ENCODE results near the gene TMEM14A.

Gene TMEM14A

GRCh38 chr6:52689857-52690256, 18.9 kb downstream of the TMEM14A start:
- Histone ChIP-seq H3K27me3 (ENCODE audit: low read depth, low read length) (no peaks in the 10 kb centered on the region), H4K20me1 (ENCODE audit: insufficient read depth, low read length) (no peaks in the 10 kb centered on the region), H3K4me2 (ENCODE audit: low read length) (no peak overlapping the region), H3K4me3 (ENCODE audit: low read length) (no peak overlapping the region), H3K9me3 (ENCODE audit: insufficient read depth, low read length) (no peaks in the 10 kb centered on the region), H3K36me3 (replicated peaks; ENCODE audit: low read depth, low read length) (peaks cover 2% of the 10 kb centered on the region), H3K27ac (ENCODE audit: low read length) (no peak overlapping the region), H3K79me2 (ENCODE audit: low read length) (no peaks in the 10 kb centered on the region), H3K4me1 (ENCODE audit: low read length) (peaks cover 13% of the 10 kb centered on the region), H2AFZ (ENCODE audit: low read depth, low read length) (no peak overlapping the region), H3K9ac (ENCODE audit: low read length) (no peak overlapping the region)
- TF ChIP-seq CTCF (IDR thresholded peaks at IDR 0.05; ENCODE audit: low read depth, low read length) (no peak), EZH2phosphoT487 (IDR thresholded peaks at IDR 0.05; ENCODE audit: low read depth) (no peak)

GRCh38 chr6:52691718-52692117, 20.8 kb downstream of the TMEM14A start:
- H3K9me3 ChIP-seq (ENCODE audit: insufficient read depth, low read length) = no peaks in the 10 kb centered on the region
- H3K4me3 ChIP-seq (ENCODE audit: low read length) = no peak overlapping the region
- no peak overlapping the region for H2AFZ ChIP-seq (ENCODE audit: low read depth, low read length)
- no peak overlapping the region for H3K27ac ChIP-seq (ENCODE audit: low read length)
- H3K79me2 ChIP-seq (ENCODE audit: low read length) = no peaks in the 10 kb centered on the region
- H3K9ac ChIP-seq (ENCODE audit: low read length) = no peak overlapping the region
- no peaks in the 10 kb centered on the region for H4K20me1 ChIP-seq (ENCODE audit: insufficient read depth, low read length)
- no peak for TF ChIP-seq EZH2phosphoT487 (IDR thresholded peaks at IDR 0.05; ENCODE audit: low read depth)
- no peak for TF ChIP-seq CTCF (IDR thresholded peaks at IDR 0.05; ENCODE audit: low read depth, low read length)
- no peaks in the 10 kb centered on the region for H3K36me3 ChIP-seq (replicated peaks; ENCODE audit: low read depth, low read length)
- H3K27me3 ChIP-seq (ENCODE audit: low read depth, low read length) = no peaks in the 10 kb centered on the region
- H3K4me1 ChIP-seq (ENCODE audit: low read length) = peaks cover 13% of the 10 kb centered on the region
- no peak overlapping the region for H3K4me2 ChIP-seq (ENCODE audit: low read length)

GRCh38 chr6:52693773-52694172, 22.9 kb downstream of the TMEM14A start:
- Histone ChIP-seq H3K9ac (ENCODE audit: low read length) (no peak overlapping the region), H3K4me2 (ENCODE audit: low read length) (no peak overlapping the region), H3K27me3 (ENCODE audit: low read depth, low read length) (0 out of 2 replicates have a peak, but pooled peaks cover 3% of the 10 kb centered on the region), H3K4me3 (ENCODE audit: low read length) (no peak overlapping the region), H3K9me3 (ENCODE audit: insufficient read depth, low read length) (no peaks in the 10 kb centered on the region), H3K4me1 (ENCODE audit: low read length) (peaks cover 13% of the 10 kb centered on the region), H2AFZ (ENCODE audit: low read depth, low read length) (no peak overlapping the region), H3K36me3 (replicated peaks; ENCODE audit: low read depth, low read length) (no peaks in the 10 kb centered on the region), H3K79me2 (ENCODE audit: low read length) (no peaks in the 10 kb centered on the region), H3K27ac (ENCODE audit: low read length) (no peak overlapping the region), H4K20me1 (ENCODE audit: insufficient read depth, low read length) (no peaks in the 10 kb centered on the region)
- TF ChIP-seq CTCF (IDR thresholded peaks at IDR 0.05; ENCODE audit: low read depth, low read length) (no peak), EZH2phosphoT487 (IDR thresholded peaks at IDR 0.05; ENCODE audit: low read depth) (no peak)

GRCh38 chr6:52694404-52694803, 23.5 kb downstream of the TMEM14A start:
- TF ChIP-seq EZH2phosphoT487 (IDR thresholded peaks at IDR 0.05; ENCODE audit: low read depth) (no peak), CTCF (IDR thresholded peaks at IDR 0.05; ENCODE audit: low read depth, low read length) (no peak)
- Histone ChIP-seq H3K36me3 (replicated peaks; ENCODE audit: low read depth, low read length) (no peaks in the 10 kb centered on the region), H3K9ac (ENCODE audit: low read length) (no peak overlapping the region), H3K79me2 (ENCODE audit: low read length) (no peaks in the 10 kb centered on the region), H3K4me3 (ENCODE audit: low read length) (no peak overlapping the region), H3K27ac (ENCODE audit: low read length) (no peak overlapping the region), H2AFZ (ENCODE audit: low read depth, low read length) (no peak overlapping the region), H3K4me2 (ENCODE audit: low read length) (no peak overlapping the region), H4K20me1 (ENCODE audit: insufficient read depth, low read length) (no peaks in the 10 kb centered on the region), H3K27me3 (ENCODE audit: low read depth, low read length) (0 out of 2 replicates have a peak, but pooled peaks cover 3% of the 10 kb centered on the region), H3K9me3 (ENCODE audit: insufficient read depth, low read length) (no peaks in the 10 kb centered on the region), H3K4me1 (ENCODE audit: low read length) (peaks cover 13% of the 10 kb centered on the region)

Measured in OCI-LY3 (cell line).